Lung (tissue), 12 donors: Measurements from ENCODE around the gene PHF1. TPM values are rescaled to one million over a fixed set of nuclear protein-coding genes. Genes with fewer than 3 reads are reported as not detected.

ENCODE experiments used
- ATAC-seq: fragments of 200-7000 bp; cut with Tn5 transposase; one replicate; pipeline ENCODE4 v1.9.1; 2020; ENCODE audit warnings: moderate number of reproducible peaks; ENCODE audit not compliant: insufficient read depth, low FRiP score
- DNase-seq, 3 donors: peaks; one replicate each; pipeline ENCODE4 v3.0.0-alpha.2; 2013 to 2017
- H3K27ac ChIP-seq, 2 donors: one replicate each; pipeline ENCODE4 v1.5.1; 2013; ENCODE audit warnings: mild to moderate bottlenecking in 2 of 2, moderate library complexity in 2 of 2, control low read depth in 1 of 2, inconsistent platforms in 1 of 2, low read depth in 1 of 2, low read length in 1 of 2
- H3K27me3 ChIP-seq, 3 donors: one replicate each; pipeline ENCODE4 v1.5.1; 2013; ENCODE audit warnings: low read length in 2 of 3; ENCODE audit not compliant: control insufficient read depth in 3 of 3, insufficient read depth in 3 of 3
- H3K36me3 ChIP-seq, 4 donors: one replicate each; pipeline ENCODE4 v1.5.1; 2013; ENCODE audit warnings: low read length in 4 of 4, mild to moderate bottlenecking in 1 of 4, moderate library complexity in 1 of 4; ENCODE audit not compliant: control insufficient read depth in 4 of 4, insufficient read depth in 4 of 4
- H3K4me1 ChIP-seq, 5 donors: one replicate each; pipeline ENCODE4 v1.5.1; 2013; ENCODE audit warnings: low read length in 5 of 5, mild to moderate bottlenecking in 2 of 5, moderate library complexity in 1 of 5; ENCODE audit not compliant: control insufficient read depth in 5 of 5, insufficient read depth in 5 of 5
- H3K4me3 ChIP-seq: one replicate; pipeline ENCODE4 v1.5.1; 2013; ENCODE audit warnings: mild to moderate bottlenecking, control low read depth, moderate library complexity
- H3K9ac ChIP-seq, 2 donors: one replicate each; pipeline ENCODE4 v1.5.1; 2013; ENCODE audit warnings: low read length in 2 of 2, control low read depth in 1 of 2; ENCODE audit not compliant: insufficient read depth in 1 of 2
- H3K9me3 ChIP-seq, 4 donors: one replicate each; pipeline ENCODE4 v1.5.1; 2013; ENCODE audit warnings: low read length in 3 of 4, mild to moderate bottlenecking in 1 of 4, moderate library complexity in 1 of 4; ENCODE audit not compliant: control insufficient read depth in 4 of 4, insufficient read depth in 3 of 4
- WGBS, 2 donors: extraction: QIAGEN DNeasy Blood & Tissue Kit; methylation state at CpG; one replicate each; pipeline ENCODE4 v1.1.7; 2013; 5-methylcytosine and 5-hydroxymethylcytosine counted together
- polyA plus RNA-seq, 2 donors: library from polyadenylated mRNA; stranded (reverse); fragments of 200-250 nt; gene quantifications; one replicate each; pipeline ENCODE4 v1.2.1, GENCODE V29; 2013
- total RNA-seq, 2 donors: library from RNA; depleted of rRNA in 1 of 2; stranded (reverse); fragments of >200 nt in 1 of 2; gene quantifications; one replicate each; pipeline ENCODE4 v1.2.1, GENCODE V29; 2014 to 2021
- TF ChIP-seq, protein P1 (sequence below): IDR thresholded peaks from 2 replicates; pipeline ENCODE4 v1.5.1; 2012; ENCODE audit warnings: mild to moderate bottlenecking; ENCODE audit errors: control extremely low read depth, extremely low read depth
- donor health status: control.
- donor health status: control.
- donor health status: Bipolar disorder and iron deficiency.
- donor health status: healthy.
- donor health status: DM: yes; HTN: yes; CAD: no.

The PHF1 gene
- total and polyA plus RNA-seq, 4 donors: 30.9 to 121 (median 45.1) TPM

GRCh38 chr6:33433544-33434191, 22.9 kb downstream of the PHF1 start:
- H3K27me3 ChIP-seq: no peaks in the 10 kb centered on the region
- no peaks in the 10 kb centered on the region for H3K9me3 ChIP-seq
- H3K4me1 ChIP-seq: peaks cover 4 to 36% (median 12%) of the 10 kb centered on the region in 5 donors
- WGBS, 2 donors: 32 to 41% methylated on average over 13 to 16 of the region's 17 CpGs
- peaks cover 3 to 26% (median 25%) of the 10 kb centered on the region in 4 donors for H3K36me3 ChIP-seq
- H3K4me3 ChIP-seq: no peak overlapping the region
- ATAC-seq: no peak
- no peak overlapping the region for H3K27ac ChIP-seq
- peak in 2 of 3 donors; percentile 13 to 53 for DNase-seq
- TF ChIP-seq, protein P1, sequence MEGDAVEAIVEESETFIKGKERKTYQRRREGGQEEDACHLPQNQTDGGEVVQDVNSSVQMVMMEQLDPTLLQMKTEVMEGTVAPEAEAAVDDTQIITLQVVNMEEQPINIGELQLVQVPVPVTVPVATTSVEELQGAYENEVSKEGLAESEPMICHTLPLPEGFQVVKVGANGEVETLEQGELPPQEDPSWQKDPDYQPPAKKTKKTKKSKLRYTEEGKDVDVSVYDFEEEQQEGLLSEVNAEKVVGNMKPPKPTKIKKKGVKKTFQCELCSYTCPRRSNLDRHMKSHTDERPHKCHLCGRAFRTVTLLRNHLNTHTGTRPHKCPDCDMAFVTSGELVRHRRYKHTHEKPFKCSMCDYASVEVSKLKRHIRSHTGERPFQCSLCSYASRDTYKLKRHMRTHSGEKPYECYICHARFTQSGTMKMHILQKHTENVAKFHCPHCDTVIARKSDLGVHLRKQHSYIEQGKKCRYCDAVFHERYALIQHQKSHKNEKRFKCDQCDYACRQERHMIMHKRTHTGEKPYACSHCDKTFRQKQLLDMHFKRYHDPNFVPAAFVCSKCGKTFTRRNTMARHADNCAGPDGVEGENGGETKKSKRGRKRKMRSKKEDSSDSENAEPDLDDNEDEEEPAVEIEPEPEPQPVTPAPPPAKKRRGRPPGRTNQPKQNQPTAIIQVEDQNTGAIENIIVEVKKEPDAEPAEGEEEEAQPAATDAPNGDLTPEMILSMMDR: no peak
- H3K9ac ChIP-seq: no peak overlapping the region

DNA sequence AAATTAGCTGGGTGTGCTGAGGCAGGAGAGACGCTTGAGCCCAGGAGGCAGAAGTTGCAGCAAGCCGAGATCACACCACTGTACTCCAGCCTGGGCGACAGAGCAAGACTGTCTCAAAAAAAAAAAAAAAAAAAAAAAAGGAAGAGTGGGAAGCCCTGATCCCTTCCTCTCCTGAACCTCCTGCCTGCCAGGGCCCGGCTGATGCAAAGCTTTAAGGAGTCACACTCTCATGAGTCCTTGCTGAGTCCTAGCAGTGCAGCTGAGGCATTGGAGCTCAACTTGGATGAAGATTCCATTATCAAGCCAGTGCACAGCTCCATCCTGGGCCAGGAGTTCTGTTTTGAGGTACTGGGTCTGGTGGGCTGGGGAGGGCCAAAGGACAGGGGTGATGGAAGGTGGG, 24.1 kb downstream of the PHF1 start:
- peaks cover 4 to 25% (median 7%) of the 10 kb centered on the region in 5 donors for H3K4me1 ChIP-seq
- no peaks in the 10 kb centered on the region for H3K27me3 ChIP-seq
- H3K36me3 ChIP-seq: peaks cover 3 to 27% (median 26%) of the 10 kb centered on the region in 4 donors
- no peak overlapping the region for H3K4me3 ChIP-seq
- no peaks in the 10 kb centered on the region for H3K9me3 ChIP-seq
- no peak overlapping the region for H3K9ac ChIP-seq
- H3K27ac ChIP-seq: no peak overlapping the region
- DNase-seq: no peak
- 87 to 91% methylated on average over 4 of the region's 4 CpGs for WGBS, 2 donors
- ATAC-seq: no peak
- TF ChIP-seq, protein P1: no peak

- ATAC-seq: no peak
- no peak for DNase-seq
- Histone ChIP-seq H3K9ac (no peak overlapping the region), H3K4me3 (no peak overlapping the region), H3K36me3 (peaks cover 3 to 42% (median 30%) of the 10 kb centered on the region in 4 donors), H3K4me1 (peaks cover 0 to 6% (median 2%) of the 10 kb centered on the region in 5 donors), H3K9me3 (no peaks in the 10 kb centered on the region), H3K27ac (no peak overlapping the region), H3K27me3 (no peaks in the 10 kb centered on the region)
- 95 to 98% methylated on average over 16 to 18 of the region's 18 CpGs for WGBS, 2 donors
- TF ChIP-seq, protein P1: no peak
Measured at GRCh38 chr6:33437666-33438065, 26.9 kb downstream of the PHF1 start.
